KMS-11 (cell line): ENCODE measurements around the gene SPAG17.

ENCODE experiments used
- H2AFZ ChIP-seq: fragments of 200-600 bp; sonication (generic); 2 replicates; pipeline ENCODE4 v1.6.1; 2016; ENCODE audit warnings: antibody characterized with exemption, mixed run types, low read depth
- H3K27ac ChIP-seq: fragments of 200-600 bp; sonication (generic); 2 replicates; pipeline ENCODE4 v1.6.1; 2016; ENCODE audit warnings: mild to moderate bottlenecking, mixed run types
- H3K27me3 ChIP-seq: fragments of 200-600 bp; sonication (generic); 2 replicates; pipeline ENCODE4 v1.6.1; 2017; ENCODE audit warnings: mild to moderate bottlenecking, low read depth, mixed run types, moderate library complexity; ENCODE audit not compliant: insufficient read depth
- H3K36me3 ChIP-seq: fragments of 200-600 bp; sonication (generic); 2 replicates; pipeline ENCODE4 v1.6.1; 2017; ENCODE audit warnings: mild to moderate bottlenecking, mixed run types; ENCODE audit not compliant: insufficient read depth
- H3K4me1 ChIP-seq: fragments of 200-600 bp; sonication (generic); 2 replicates; pipeline ENCODE4 v1.6.1; 2016; ENCODE audit warnings: mild to moderate bottlenecking, low read depth, mixed run types; ENCODE audit not compliant: poor library complexity, severe bottlenecking
- H3K4me2 ChIP-seq: fragments of 200-600 bp; sonication (generic); 2 replicates; pipeline ENCODE4 v1.7.0; 2016; ENCODE audit warnings: mild to moderate bottlenecking, mixed run types
- H3K4me3 ChIP-seq: fragments of 200-600 bp; sonication (generic); IDR thresholded peaks from 2 replicates; pipeline ENCODE4 v1.6.1; 2017; ENCODE audit warnings: low read depth, low read length, mixed read lengths; ENCODE audit not compliant: insufficient read depth
- H3K79me2 ChIP-seq: fragments of 200-600 bp; sonication (generic); 2 replicates; pipeline ENCODE4 v1.6.1; 2016; ENCODE audit warnings: low read depth, mixed run types; ENCODE audit not compliant: insufficient read depth
- H3K9ac ChIP-seq: fragments of 200-600 bp; sonication (generic); 2 replicates; pipeline ENCODE4 v1.6.1; 2016; ENCODE audit warnings: mild to moderate bottlenecking, mixed run types
- H4K20me1 ChIP-seq: fragments of 200-600 bp; sonication (generic); 2 replicates; pipeline ENCODE4 v1.6.1; 2016; ENCODE audit warnings: mild to moderate bottlenecking, mixed run types; ENCODE audit not compliant: insufficient read depth
- CTCF ChIP-seq: fragments of 200-600 bp; sonication (generic); conservative IDR thresholded peaks from 2 replicates; pipeline ENCODE4 v1.6.1; 2017; ENCODE audit warnings: low read depth, mild to moderate bottlenecking, antibody characterized with exemption, low read length, moderate library complexity, mixed read lengths

The SPAG17 gene

GRCh38 chr1:118042501-118042900, 142.5 kb downstream of the SPAG17 start:
- no peak overlapping the region for H3K27ac ChIP-seq
- H3K27me3 ChIP-seq, result no peaks in the 10 kb centered on the region
- no peak overlapping the region for H2AFZ ChIP-seq
- H4K20me1 ChIP-seq, result no peaks in the 10 kb centered on the region
- no peaks in the 10 kb centered on the region for H3K36me3 ChIP-seq
- no peak for TF ChIP-seq CTCF
- no peak overlapping the region for H3K9ac ChIP-seq
- no peak overlapping the region for H3K4me2 ChIP-seq
- no peaks in the 10 kb centered on the region for H3K79me2 ChIP-seq
- no peak overlapping the region for H3K4me3 ChIP-seq
- no peaks in the 10 kb centered on the region for H3K4me1 ChIP-seq

- no peaks in the 10 kb centered on the region for H3K27me3 ChIP-seq
- no peak overlapping the region for H3K4me3 ChIP-seq
- no peak overlapping the region for H3K4me2 ChIP-seq
- no peaks in the 10 kb centered on the region for H3K36me3 ChIP-seq
- no peak overlapping the region for H3K9ac ChIP-seq
- no peak overlapping the region for H3K27ac ChIP-seq
- H2AFZ ChIP-seq, result no peak overlapping the region
- no peak for TF ChIP-seq CTCF
- H3K4me1 ChIP-seq, result no peaks in the 10 kb centered on the region
- no peaks in the 10 kb centered on the region for H3K79me2 ChIP-seq
- no peaks in the 10 kb centered on the region for H4K20me1 ChIP-seq
These were observed 145.9 kb downstream of the SPAG17 start for GRCh38 chr1:118039170-118039569.

GRCh38 chr1:118032883-118033282, 152.1 kb downstream of the SPAG17 start:
- no peak overlapping the region for H3K4me2 ChIP-seq
- H2AFZ ChIP-seq, result no peak overlapping the region
- TF ChIP-seq CTCF, result no peak
- no peaks in the 10 kb centered on the region for H3K36me3 ChIP-seq
- no peaks in the 10 kb centered on the region for H4K20me1 ChIP-seq
- no peaks in the 10 kb centered on the region for H3K4me1 ChIP-seq
- no peak overlapping the region for H3K4me3 ChIP-seq
- no peak overlapping the region for H3K27ac ChIP-seq
- no peak overlapping the region for H3K9ac ChIP-seq
- no peaks in the 10 kb centered on the region for H3K79me2 ChIP-seq
- H3K27me3 ChIP-seq, result no peaks in the 10 kb centered on the region

- H3K27ac ChIP-seq, result no peak overlapping the region
- H2AFZ ChIP-seq, result no peak overlapping the region
- no peak overlapping the region for H3K4me3 ChIP-seq
- no peaks in the 10 kb centered on the region for H3K36me3 ChIP-seq
- no peaks in the 10 kb centered on the region for H3K27me3 ChIP-seq
- H4K20me1 ChIP-seq, result no peaks in the 10 kb centered on the region
- no peaks in the 10 kb centered on the region for H3K4me1 ChIP-seq
- no peak overlapping the region for H3K9ac ChIP-seq
- no peak overlapping the region for H3K4me2 ChIP-seq
- no peak for TF ChIP-seq CTCF
- no peaks in the 10 kb centered on the region for H3K79me2 ChIP-seq
These were observed 156.8 kb downstream of the SPAG17 start for GRCh38 chr1:118028267-118028666.

GRCh38 chr1:118023199-118023598, 161.8 kb downstream of the SPAG17 start:
- Histone ChIP-seq H3K9ac (no peak overlapping the region), H3K4me3 (no peak overlapping the region), H3K27ac (no peak overlapping the region), H3K4me1 (no peaks in the 10 kb centered on the region), H3K79me2 (no peaks in the 10 kb centered on the region), H3K36me3 (no peaks in the 10 kb centered on the region), H3K27me3 (no peaks in the 10 kb centered on the region), H4K20me1 (no peaks in the 10 kb centered on the region), H2AFZ (no peak overlapping the region), H3K4me2 (no peak overlapping the region)
- no peak for TF ChIP-seq CTCF
